CD4-positive, alpha-beta T cell treated with Interleukin-15 for 4 hours (primary cell): ENCODE data around the gene AHRR.
"Not testable (repeated sequence)": the region's sequence is repeated elsewhere in the genome, so short reads cannot be mapped to it uniquely, and the experiment has no call there.

Experiments
- DNase-seq: peaks from one replicate; pipeline ENCODE4 v3.0.0-alpha.2; 2020; ENCODE audit warnings: low spot score

AHRR gene

GRCh38 chr5:321230-321725 is at the start of gene AHRR:
Gene AHRR, plus strand, starts transcription at chr5:321714. Its CDS starts 22,189 bp downstream, at chr5:343903.
- DNase-seq, result no peak

- DNase-seq, result not testable (repeated sequence)
These were observed 49.7 kb upstream of the AHRR start for GRCh38 chr5:271828-272167.

GRCh38 chr5:273091-273490 is 48.4 kb upstream of the AHRR start:
- not testable (repeated sequence) for DNase-seq

GRCh38 chr5:273491-273890 is 48.0 kb upstream of the AHRR start:
- DNase-seq, result not testable (repeated sequence)

GRCh38 chr5:274346-274745 is 47.2 kb upstream of the AHRR start:
- not testable (repeated sequence) for DNase-seq

GRCh38 chr5:278646-279045 is 42.9 kb upstream of the AHRR start:
- no peak for DNase-seq

- not testable (repeated sequence) for DNase-seq
These were observed 42.4 kb upstream of the AHRR start for GRCh38 chr5:279051-279665.

- DNase-seq, result no peak
These were observed 35.4 kb upstream of the AHRR start for GRCh38 chr5:285991-286557.

GRCh38 chr5:290200-290599 is 31.3 kb upstream of the AHRR start:
- DNase-seq, result not testable (repeated sequence)

GRCh38 chr5:291345-291744 is 30.2 kb upstream of the AHRR start:
- DNase-seq, result not testable (repeated sequence)

- not testable (repeated sequence) for DNase-seq
These were observed 26.7 kb upstream of the AHRR start for GRCh38 chr5:294788-295187.

- not testable (repeated sequence) for DNase-seq
These were observed 25.3 kb upstream of the AHRR start for GRCh38 chr5:296207-296606.

GRCh38 chr5:296954-297353 is 24.6 kb upstream of the AHRR start:
- peak; percentile 17 for DNase-seq

- DNase-seq, result not testable (repeated sequence)
These were observed 24.1 kb upstream of the AHRR start for GRCh38 chr5:297448-297847.

- not testable (repeated sequence) for DNase-seq
These were observed 23.4 kb upstream of the AHRR start for GRCh38 chr5:297991-298736.

GRCh38 chr5:298737-299125 is 22.8 kb upstream of the AHRR start:
- no peak for DNase-seq

GRCh38 chr5:299921-300320 is 21.6 kb upstream of the AHRR start:
- not testable (repeated sequence) for DNase-seq

GRCh38 chr5:300691-301435 is 20.7 kb upstream of the AHRR start:
- DNase-seq, result not testable (repeated sequence)

- DNase-seq, result not testable (repeated sequence)
These were observed 19.1 kb upstream of the AHRR start for GRCh38 chr5:302416-302815.

GRCh38 chr5:302966-303365 is 18.5 kb upstream of the AHRR start:
- no peak for DNase-seq

- not testable (repeated sequence) for DNase-seq
These were observed 17.8 kb upstream of the AHRR start for GRCh38 chr5:303741-304140.

- no peak for DNase-seq
These were observed 16.5 kb upstream of the AHRR start for GRCh38 chr5:305050-305449.
